IPS-20b (cell line): Measurements from ENCODE around the gene ZNF846.
"Not testable (repeated sequence)": the region's sequence is repeated elsewhere in the genome, so short reads cannot be mapped to it uniquely, and the experiment has no call there.

Experiments used
- H3K27ac ChIP-seq: one replicate; pipeline ENCODE4 v1.5.1; 2013; ENCODE audit warnings: low read length
- H3K27me3 ChIP-seq: 2 replicates; pipeline ENCODE4 v1.6.1; 2013; ENCODE audit warnings: mild to moderate bottlenecking, low read length, inconsistent platforms; ENCODE audit not compliant: insufficient read depth
- H3K36me3 ChIP-seq: 2 replicates; pipeline ENCODE4 v1.6.1; 2013; ENCODE audit warnings: low read depth, mild to moderate bottlenecking, inconsistent platforms, low read length, moderate library complexity; ENCODE audit not compliant: insufficient read depth
- H3K4me1 ChIP-seq: 2 replicates; pipeline ENCODE4 v1.6.1; 2013; ENCODE audit warnings: mild to moderate bottlenecking, control low read depth, inconsistent platforms, low read length, moderate library complexity; ENCODE audit not compliant: insufficient read depth
- H3K4me3 ChIP-seq: 2 replicates; pipeline ENCODE4 v1.5.1; 2013; ENCODE audit warnings: mild to moderate bottlenecking, low read length, inconsistent platforms
- H3K9ac ChIP-seq: 2 replicates; pipeline ENCODE4 v1.6.1; 2013; ENCODE audit warnings: low read depth, mild to moderate bottlenecking, inconsistent platforms, low read length, moderate library complexity
- H3K9me3 ChIP-seq: 2 replicates; pipeline ENCODE4 v1.6.1; 2013; ENCODE audit warnings: mild to moderate bottlenecking, low read depth, low read length, inconsistent platforms; ENCODE audit not compliant: insufficient read depth

ZNF846 gene

GRCh38 chr19:9757544-9758501 lies 10.7 kb downstream of the ZNF846 start:
- peaks cover 76% of the 10 kb centered on the region for H3K9me3 ChIP-seq
- no peaks in the 10 kb centered on the region for H3K27me3 ChIP-seq
- no peaks in the 10 kb centered on the region for H3K4me1 ChIP-seq
- no peak overlapping the region for H3K27ac ChIP-seq
- H3K36me3 ChIP-seq = peaks cover 66% of the 10 kb centered on the region
- no peak overlapping the region; the same call in 1 of the 2 replicates for H3K4me3 ChIP-seq
- no peak overlapping the region for H3K9ac ChIP-seq

- H3K27ac ChIP-seq = no peak overlapping the region
- H3K4me3 ChIP-seq = no peak overlapping the region
- peaks cover 60% of the 10 kb centered on the region for H3K9me3 ChIP-seq
- no peak overlapping the region for H3K9ac ChIP-seq
- no peaks in the 10 kb centered on the region for H3K27me3 ChIP-seq
- peaks cover 23% of the 10 kb centered on the region for H3K36me3 ChIP-seq
- no peaks in the 10 kb centered on the region for H3K4me1 ChIP-seq
These were observed 15.7 kb downstream of the ZNF846 start for GRCh38 chr19:9752701-9753443.

GRCh38 chr19:9751446-9751845 lies 17.1 kb downstream of the ZNF846 start:
- Histone ChIP-seq H3K4me1 (no peaks in the 10 kb centered on the region), H3K9ac (no peak overlapping the region), H3K9me3 (peaks cover 46% of the 10 kb centered on the region)

GRCh38 chr19:9741476-9742171 lies 26.9 kb downstream of the ZNF846 start:
- peaks cover 27% of the 10 kb centered on the region for H3K9me3 ChIP-seq
- no peak overlapping the region for H3K4me3 ChIP-seq
- H3K36me3 ChIP-seq = no peaks in the 10 kb centered on the region
- no peaks in the 10 kb centered on the region for H3K27me3 ChIP-seq
- H3K4me1 ChIP-seq = no peaks in the 10 kb centered on the region
- H3K27ac ChIP-seq = no peak overlapping the region
- H3K9ac ChIP-seq = no peak overlapping the region

More at GRCh38 chr19:9751446-9751845, 17.1 kb downstream of the ZNF846 start:
- Histone ChIP-seq H3K4me3 (no peak overlapping the region), H3K27ac (no peak overlapping the region), H3K36me3 (peaks cover 10% of the 10 kb centered on the region; the same call in 1 of the 2 replicates), H3K27me3 (no peaks in the 10 kb centered on the region)

GRCh38 chr19:9735986-9736385 lies 32.6 kb downstream of the ZNF846 start:
- peaks cover 16% of the 10 kb centered on the region for H3K9me3 ChIP-seq
- no peak overlapping the region for H3K4me3 ChIP-seq
- H3K9ac ChIP-seq = no peak overlapping the region
- no peaks in the 10 kb centered on the region for H3K27me3 ChIP-seq
- H3K4me1 ChIP-seq = no peaks in the 10 kb centered on the region
- no peak overlapping the region for H3K27ac ChIP-seq
- H3K36me3 ChIP-seq = no peaks in the 10 kb centered on the region

- not testable (repeated sequence) for H3K9me3 ChIP-seq, H3K27ac ChIP-seq, H3K36me3 ChIP-seq, H3K4me3 ChIP-seq, H3K27me3 ChIP-seq, H3K4me1 ChIP-seq, H3K9ac ChIP-seq
These were observed 38.5 kb downstream of the ZNF846 start for GRCh38 chr19:9730056-9730455.

- no peak overlapping the region for H3K4me3 ChIP-seq
- H3K27ac ChIP-seq = no peak overlapping the region
- H3K9me3 ChIP-seq = peaks cover 11% of the 10 kb centered on the region
- H3K36me3 ChIP-seq = no peaks in the 10 kb centered on the region
- no peaks in the 10 kb centered on the region for H3K27me3 ChIP-seq
- no peaks in the 10 kb centered on the region for H3K4me1 ChIP-seq
- no peak overlapping the region for H3K9ac ChIP-seq
These were observed 39.4 kb downstream of the ZNF846 start for GRCh38 chr19:9729162-9729561.

GRCh38 chr19:9727644-9728043 lies 40.9 kb downstream of the ZNF846 start:
- Histone ChIP-seq H3K27me3 (no peaks in the 10 kb centered on the region), H3K36me3 (no peaks in the 10 kb centered on the region), H3K27ac (no peak overlapping the region), H3K9me3 (peaks cover 12% of the 10 kb centered on the region), H3K4me3 (no peak overlapping the region), H3K9ac (no peak overlapping the region), H3K4me1 (no peaks in the 10 kb centered on the region)

GRCh38 chr19:9725508-9726201 lies 42.9 kb downstream of the ZNF846 start:
- H3K9me3 ChIP-seq = peaks cover 12% of the 10 kb centered on the region
- not testable (repeated sequence) for H3K36me3 ChIP-seq, H3K4me3 ChIP-seq, H3K9ac ChIP-seq, H3K27me3 ChIP-seq, H3K27ac ChIP-seq, H3K4me1 ChIP-seq

GRCh38 chr19:9724157-9724556 lies 44.4 kb downstream of the ZNF846 start:
- no peak overlapping the region for H3K4me3 ChIP-seq
- no peak overlapping the region for H3K9ac ChIP-seq
- no peaks in the 10 kb centered on the region for H3K27me3 ChIP-seq
- peaks cover 3% of the 10 kb centered on the region; the same call in 1 of the 2 replicates for H3K4me1 ChIP-seq
- peaks cover 12% of the 10 kb centered on the region for H3K9me3 ChIP-seq
- no peaks in the 10 kb centered on the region for H3K36me3 ChIP-seq
- no peak overlapping the region for H3K27ac ChIP-seq

- Histone ChIP-seq H3K4me3 (no peak overlapping the region), H3K27me3 (no peaks in the 10 kb centered on the region), H3K9ac (no peak overlapping the region), H3K4me1 (peaks cover 3% of the 10 kb centered on the region; the same call in 1 of the 2 replicates), H3K9me3 (peaks cover 12% of the 10 kb centered on the region), H3K36me3 (no peaks in the 10 kb centered on the region), H3K27ac (no peak overlapping the region)
These were observed 46.7 kb downstream of the ZNF846 start for GRCh38 chr19:9721861-9722260.
